HepG2 (cell line): ENCODE results near the gene GPR173. TPM values are rescaled to one million over a fixed set of nuclear protein-coding genes. Genes with fewer than 3 reads are reported as not detected.

Source experiments
- ARID5B ChIP-seq: IDR thresholded peaks from 2 replicates; pipeline ENCODE4 v1.4.0; 2020; ENCODE audit warnings: mild to moderate bottlenecking, missing genetic modification reagents
- BORCS8-MEF2B ChIP-seq: sonication (generic); formaldehyde crosslinking; IDR thresholded peaks from 2 replicates; pipeline ENCODE4 v1.8.0; 2022; ENCODE audit warnings: mild to moderate bottlenecking, missing genetic modification reagents
- CHD2 ChIP-seq: IDR thresholded peaks from 2 replicates; pipeline ENCODE4 v1.6.1; 2011; ENCODE audit warnings: low read depth, low read length, improper control_type of control experiment
- DMTF1 ChIP-seq: sonication (generic); formaldehyde crosslinking; IDR thresholded peaks from 2 replicates; pipeline ENCODE4 v1.4.0; 2020; ENCODE audit warnings: mild to moderate bottlenecking, missing genetic modification reagents
- FOXC1 ChIP-seq: sonication (generic); formaldehyde crosslinking; IDR thresholded peaks from 2 replicates; pipeline ENCODE4 v1.8.0; 2022; ENCODE audit warnings: mild to moderate bottlenecking, missing genetic modification reagents, borderline replicate concordance
- FOXO1 ChIP-seq: sonication (generic); formaldehyde crosslinking; IDR thresholded peaks from 2 replicates; pipeline ENCODE4 v1.4.0; 2020; ENCODE audit warnings: missing genetic modification reagents
- NFE2L1 ChIP-seq: sonication (generic); formaldehyde crosslinking; IDR thresholded peaks from 2 replicates; pipeline ENCODE4 v1.4.0; 2020; ENCODE audit warnings: missing genetic modification reagents, mild to moderate bottlenecking, borderline replicate concordance
- NR2F2 ChIP-seq: IDR thresholded peaks from 2 replicates; pipeline ENCODE4 v1.6.1; 2012; ENCODE audit warnings: low read depth, inconsistent platforms, borderline replicate concordance
- NRL ChIP-seq: sonication (generic); formaldehyde crosslinking; IDR thresholded peaks from 2 replicates; pipeline ENCODE4 v1.5.0; 2020; ENCODE audit warnings: missing genetic modification reagents, mild to moderate bottlenecking, moderate library complexity, borderline replicate concordance
- PHF20 ChIP-seq: sonication (generic); formaldehyde crosslinking; IDR thresholded peaks from 2 replicates; pipeline ENCODE4 v1.5.0; 2020; ENCODE audit warnings: mild to moderate bottlenecking, missing genetic modification reagents
- SAP130 ChIP-seq: IDR thresholded peaks from 2 replicates; pipeline ENCODE4 v1.6.1; 2016; ENCODE audit warnings: low read depth
- YEATS4 ChIP-seq: sonication (generic); formaldehyde crosslinking; IDR thresholded peaks from 2 replicates; pipeline ENCODE4 v1.4.0; 2020; ENCODE audit warnings: missing genetic modification reagents, borderline replicate concordance
- ZBTB33 ChIP-seq: sonication (generic); formaldehyde crosslinking; IDR thresholded peaks from 2 replicates; pipeline ENCODE4 v1.4.0; 2020; ENCODE audit warnings: missing genetic modification reagents
- ZFP36L2 ChIP-seq: sonication (generic); formaldehyde crosslinking; IDR thresholded peaks from 2 replicates; pipeline ENCODE4 v1.4.0; 2020; ENCODE audit warnings: missing genetic modification reagents
- ZMAT3 ChIP-seq: sonication (generic); formaldehyde crosslinking; conservative IDR thresholded peaks from 2 replicates; pipeline ENCODE4 v1.7.0; 2021; ENCODE audit warnings: missing genetic modification reagents
- ZNF10 ChIP-seq: sonication (generic); formaldehyde crosslinking; IDR thresholded peaks from 2 replicates; pipeline ENCODE4 v1.4.0; 2020; ENCODE audit warnings: mild to moderate bottlenecking, low read depth, missing genetic modification reagents, borderline replicate concordance
- ZNF264 ChIP-seq: sonication (generic); formaldehyde crosslinking; IDR thresholded peaks from 2 replicates; pipeline ENCODE4 v1.4.0; 2020; ENCODE audit warnings: missing genetic modification reagents
- ZNF567 ChIP-seq: sonication (generic); formaldehyde crosslinking; IDR thresholded peaks from 2 replicates; pipeline ENCODE4 v1.8.1; 2023; ENCODE audit warnings: mild to moderate bottlenecking, missing genetic modification reagents, borderline replicate concordance
- ZNF607 ChIP-seq: sonication (generic); formaldehyde crosslinking; IDR thresholded peaks from 2 replicates; pipeline ENCODE4 v1.5.1; 2020; ENCODE audit warnings: missing genetic modification reagents, mild to moderate bottlenecking, borderline replicate concordance
- ZNF724P ChIP-seq: sonication (generic); formaldehyde crosslinking; IDR thresholded peaks from 2 replicates; pipeline ENCODE4 v1.8.0; 2022; ENCODE audit warnings: missing genetic modification reagents, borderline replicate concordance
- ZNF761 ChIP-seq: sonication (generic); formaldehyde crosslinking; conservative IDR thresholded peaks from 2 replicates; pipeline ENCODE4 v1.4.0; 2020; ENCODE audit warnings: mild to moderate bottlenecking, missing genetic modification reagents
- polyA plus RNA-seq, 8 experiments: library from polyadenylated mRNA; depleted of rRNA in 3 of 8; stranded (reverse) in 7 of 8; unstranded in 1 of 8; fragments of >200 nt; fragmentation: Illumina TruSeq in 4 of 8; extraction: Trizol in 4 of 8; gene quantifications; 2 replicates each; pipeline versions ENCODE4 v1.2.1 to v1.2.3, GENCODE V29; 2011 to 2016; ENCODE audit warnings: low read depth in 4 of 8, missing spikeins in 1 of 8, mixed read lengths in 1 of 8; ENCODE audit not compliant: insufficient read depth in 1 of 8
- total RNA-seq, 5 experiments: library from RNA; depleted of rRNA; stranded (reverse); fragments of >200 nt; fragmentation: Illumina TruSeq; extraction: Trizol; gene quantifications; 2 replicates each; pipeline ENCODE4 v1.2.3, GENCODE V29; 2016; ENCODE audit warnings: low read depth in 1 of 5

Gene GPR173
- total and polyA plus RNA-seq, 2 of the 13 experiments (the other 11 are each of a cell fraction or from before 2014, with no cell fraction given) = 0.04 TPM; not detected in 1

GRCh38 chrX:53071604-53072417 is 23.2 kb downstream of the GPR173 start (continued):
- no peak for TF ChIP-seq ZFP36L2 (CRISPR knock-in tag)
- TF ChIP-seq NR2F2 = no peak
- TF ChIP-seq ZNF724P (CRISPR knock-in tag) = no peak
- no peak for TF ChIP-seq PHF20 (CRISPR knock-in tag)
- no peak for TF ChIP-seq NFE2L1
- no peak for TF ChIP-seq YEATS4 (CRISPR knock-in tag)
- TF ChIP-seq ZMAT3 = no peak
- TF ChIP-seq CHD2 = no peak
- no peak for TF ChIP-seq ZNF607 (CRISPR knock-in tag)
- no peak for TF ChIP-seq ZBTB33
- no peak for TF ChIP-seq FOXC1 (CRISPR knock-in tag)
- no peak for TF ChIP-seq ZNF761 (CRISPR knock-in tag)
- TF ChIP-seq BORCS8-MEF2B (CRISPR knock-in tag) = 0 out of 2 replicates have a peak, but pooled peaks have one; percentile 23
- TF ChIP-seq NRL = no peak
- no peak for TF ChIP-seq ZNF567
- no peak for TF ChIP-seq FOXO1
- TF ChIP-seq ZNF264 (CRISPR knock-in tag) = no peak
- TF ChIP-seq ZNF10 (CRISPR knock-in tag) = no peak
- no peak for TF ChIP-seq DMTF1 (CRISPR knock-in tag)
- TF ChIP-seq ARID5B = no peak
- TF ChIP-seq SAP130 = peak; percentile 36
